Mononuclear cell (primary cell): Measurements from ENCODE around the gene FKBP14. TPM values are rescaled to one million over a fixed set of nuclear protein-coding genes. Genes with fewer than 3 reads are reported as not detected.

Experiments used
- H3K27me3 ChIP-seq: 2 replicates; pipeline ENCODE4 v1.6.0; 2011; ENCODE audit warnings: low read length, control low read depth; ENCODE audit not compliant: insufficient read depth
- H3K4me1 ChIP-seq: 2 replicates; pipeline ENCODE4 v1.5.1; 2011; ENCODE audit warnings: mild to moderate bottlenecking, low read length, control low read depth; ENCODE audit not compliant: insufficient read depth
- H3K4me3 ChIP-seq: 2 replicates; pipeline ENCODE4 v1.5.1; 2011; ENCODE audit warnings: mild to moderate bottlenecking, low read length, moderate library complexity
- H3K9me3 ChIP-seq: 2 replicates; pipeline ENCODE4 v1.5.1; 2011; ENCODE audit warnings: low read depth, mild to moderate bottlenecking, control low read depth, low read length
- total RNA-seq: library from RNA; depleted of rRNA; stranded (reverse); fragments of >200 nt; gene quantifications from one replicate; pipeline ENCODE4 v1.2.3, GENCODE V29; 2012

Gene FKBP14
- total RNA-seq, 1 donor: 5.5 TPM

GRCh38 chr7:30046127-30046770 is 19.7 kb upstream of the FKBP14 start:
- H3K4me3 ChIP-seq: no peak overlapping the region
- no peaks in the 10 kb centered on the region for H3K4me1 ChIP-seq
- H3K27me3 ChIP-seq: no peaks in the 10 kb centered on the region
- no peaks in the 10 kb centered on the region for H3K9me3 ChIP-seq

DNA sequence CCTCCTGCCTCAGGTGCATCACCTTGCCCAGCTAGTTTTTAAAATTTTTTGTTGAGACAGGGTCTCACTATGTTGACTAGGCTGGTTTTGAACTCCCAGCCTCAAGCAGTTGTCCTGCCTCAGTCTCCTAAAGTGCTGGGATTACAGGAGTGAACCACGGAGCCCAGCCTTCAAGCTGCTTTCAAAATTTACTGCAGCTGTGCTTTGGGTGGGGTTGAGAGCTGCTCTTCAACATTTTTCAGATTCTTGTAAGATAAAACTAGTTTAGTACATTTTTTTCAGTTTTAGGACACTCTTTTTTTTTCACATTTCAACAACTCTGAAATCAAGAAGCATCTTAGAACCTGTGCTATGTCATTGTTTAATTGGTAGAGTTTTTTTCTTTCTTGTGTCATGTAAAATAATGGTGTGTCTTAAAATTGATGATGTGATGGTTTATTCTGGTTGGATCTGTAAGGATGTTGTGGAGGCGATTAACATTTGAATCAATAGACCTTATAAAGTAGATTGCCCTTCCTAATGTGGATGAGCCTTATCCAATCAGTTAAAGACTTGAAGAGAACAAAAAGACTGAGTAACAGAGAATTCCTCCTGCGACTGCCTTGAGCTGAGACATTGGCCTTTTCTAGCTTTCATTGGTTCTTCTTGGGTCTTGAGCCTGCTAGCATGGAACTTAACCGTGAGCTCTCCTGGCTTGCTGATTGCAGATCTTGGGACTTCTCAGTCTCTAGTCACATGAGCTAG is 15.2 kb upstream of the FKBP14 start:
- H3K4me1 ChIP-seq: no peaks in the 10 kb centered on the region
- no peaks in the 10 kb centered on the region for H3K27me3 ChIP-seq
- no peaks in the 10 kb centered on the region for H3K9me3 ChIP-seq
- no peak overlapping the region for H3K4me3 ChIP-seq

GRCh38 chr7:30040938-30041337 is 14.4 kb upstream of the FKBP14 start:
- no peaks in the 10 kb centered on the region for H3K9me3 ChIP-seq
- H3K4me1 ChIP-seq: no peaks in the 10 kb centered on the region
- H3K4me3 ChIP-seq: no peak overlapping the region

DNA sequence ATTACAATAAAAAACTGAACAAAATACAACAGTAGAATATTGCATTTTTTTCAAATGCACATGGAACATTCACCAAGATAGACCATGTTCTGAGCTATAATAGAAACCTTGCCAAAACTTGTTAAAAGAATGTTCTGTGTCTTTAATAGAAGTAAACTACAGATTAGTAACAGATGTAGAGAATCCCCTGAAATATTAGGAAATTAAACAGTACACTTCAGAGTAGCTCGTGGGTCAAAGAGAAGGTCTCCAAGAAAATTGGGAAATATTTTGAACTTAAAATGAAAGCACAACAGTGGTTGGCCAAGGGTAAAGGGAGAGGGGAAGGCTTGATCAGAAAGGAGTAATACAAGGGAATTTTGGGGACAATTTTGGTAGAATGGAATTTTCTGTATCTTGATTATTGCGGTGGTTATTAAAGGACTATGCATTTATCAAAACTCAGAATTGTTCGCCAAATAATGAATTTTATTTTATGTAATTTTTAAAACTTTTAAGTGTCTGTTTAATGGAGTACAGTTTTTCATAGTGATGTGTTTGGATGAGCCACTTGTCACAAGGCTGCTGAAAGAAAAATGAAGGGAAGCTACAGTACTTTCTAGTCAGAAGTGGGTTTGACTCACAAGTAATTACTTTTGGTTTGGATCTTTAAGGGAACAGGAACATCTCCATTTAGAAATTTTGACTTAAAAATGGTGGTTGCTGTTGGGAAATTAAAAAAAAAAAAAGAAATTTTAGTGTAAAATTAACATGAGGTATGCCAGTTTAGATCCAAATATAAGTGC is 11.9 kb upstream of the FKBP14 start:
- Histone ChIP-seq H3K27me3 (no peaks in the 10 kb centered on the region), H3K9me3 (no peaks in the 10 kb centered on the region), H3K4me1 (no peaks in the 10 kb centered on the region), H3K4me3 (no peak overlapping the region)

More at GRCh38 chr7:30040938-30041337, 14.4 kb upstream of the FKBP14 start:
- no peaks in the 10 kb centered on the region for H3K27me3 ChIP-seq

GRCh38 chr7:30036220-30036619 is 9.7 kb upstream of the FKBP14 start:
- no peaks in the 10 kb centered on the region for H3K4me1 ChIP-seq
- no peaks in the 10 kb centered on the region for H3K9me3 ChIP-seq

DNA sequence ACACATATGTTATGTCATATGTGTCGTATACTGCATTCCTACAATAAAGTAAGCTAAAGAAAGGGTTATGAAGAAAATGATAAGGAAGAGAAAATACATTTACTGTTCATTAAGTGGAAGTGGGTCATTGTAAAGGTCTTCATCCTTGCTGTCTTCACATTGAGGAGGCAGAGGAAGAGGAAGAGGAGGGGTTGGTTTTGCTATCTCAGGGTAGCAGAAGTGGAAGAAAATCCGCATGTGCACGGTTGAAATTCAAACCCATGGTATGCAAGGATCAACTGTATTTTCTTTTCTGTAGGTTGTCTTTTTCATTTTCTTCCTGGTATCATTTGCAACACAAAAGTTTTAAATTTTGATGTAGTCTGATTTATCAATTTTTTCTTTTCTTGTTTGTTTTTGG is 8.0 kb upstream of the FKBP14 start:
- H3K4me1 ChIP-seq: peaks cover 5% of the 10 kb centered on the region
- H3K4me3 ChIP-seq: no peak overlapping the region
- no peaks in the 10 kb centered on the region for H3K27me3 ChIP-seq
- no peaks in the 10 kb centered on the region for H3K9me3 ChIP-seq

More at GRCh38 chr7:30036220-30036619, 9.7 kb upstream of the FKBP14 start:
- H3K27me3 ChIP-seq: no peaks in the 10 kb centered on the region
- H3K4me3 ChIP-seq: no peak overlapping the region

DNA sequence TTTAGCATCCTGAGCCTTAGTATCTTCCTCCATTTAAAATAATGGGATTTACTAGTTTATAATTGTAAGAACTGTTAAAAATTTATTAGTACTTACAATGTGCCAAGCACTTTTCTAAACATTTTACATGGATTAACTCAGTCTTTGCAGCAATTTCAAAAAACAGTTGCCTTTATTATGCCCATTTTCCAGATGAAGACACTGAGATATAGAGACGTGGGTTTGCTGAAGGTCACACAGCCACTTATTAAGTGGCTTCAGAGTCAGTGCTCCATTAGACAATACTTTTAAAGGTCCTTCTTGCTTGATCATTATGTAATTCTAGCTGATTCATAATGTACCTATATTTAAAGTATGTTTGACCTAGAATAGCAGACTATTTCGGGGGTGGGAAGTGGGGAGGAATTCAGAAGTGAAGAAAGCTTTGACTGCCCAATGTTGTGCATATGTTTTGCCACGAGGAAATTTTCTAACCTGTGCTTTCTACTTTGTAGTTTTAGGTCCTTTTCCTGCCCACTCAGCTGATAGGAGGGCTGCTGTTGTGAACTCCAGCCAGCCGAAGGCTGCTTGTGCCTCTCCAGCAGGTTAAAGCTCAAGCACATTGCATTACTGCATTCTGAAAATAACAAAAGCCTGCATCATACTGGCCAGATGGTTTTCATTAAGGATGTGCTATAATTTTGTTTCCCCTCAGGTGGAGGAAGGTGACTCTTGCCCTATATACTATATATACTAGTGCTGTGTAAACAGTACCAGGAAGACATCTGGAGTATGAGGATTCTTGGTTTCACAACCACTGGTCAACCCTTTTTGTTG is 6.0 kb upstream of the FKBP14 start:
- Histone ChIP-seq H3K27me3 (no peaks in the 10 kb centered on the region), H3K9me3 (no peaks in the 10 kb centered on the region), H3K4me1 (peaks cover 15% of the 10 kb centered on the region), H3K4me3 (no peak overlapping the region)

GRCh38 chr7:30029696-30030095 is 3.2 kb upstream of the FKBP14 start:
- Histone ChIP-seq H3K4me3 (no peak overlapping the region), H3K4me1 (peaks cover 29% of the 10 kb centered on the region), H3K27me3 (no peaks in the 10 kb centered on the region), H3K9me3 (no peaks in the 10 kb centered on the region)

GRCh38 chr7:30028749-30029635 is 2.5 kb upstream of the FKBP14 start:
- Histone ChIP-seq H3K4me3 (peak overlapping the region; percentile 73), H3K27me3 (no peaks in the 10 kb centered on the region), H3K9me3 (no peaks in the 10 kb centered on the region), H3K4me1 (peaks cover 29% of the 10 kb centered on the region)

- Histone ChIP-seq H3K4me3 (peak within 1 kb of the TSS; percentile 73), H3K4me1 (peaks cover 29% of the 10 kb centered on the region), H3K9me3 (no peaks in the 10 kb centered on the region), H3K27me3 (no peaks in the 10 kb centered on the region)
Measured at GRCh38 chr7:30028216-30028748, 1.8 kb upstream of the FKBP14 start, which contains the start of gene PLEKHA8. Gene PLEKHA8 (plus strand): TSS chr7:30028412. CDS start chr7:30028763, 351 bp downstream.

DNA sequence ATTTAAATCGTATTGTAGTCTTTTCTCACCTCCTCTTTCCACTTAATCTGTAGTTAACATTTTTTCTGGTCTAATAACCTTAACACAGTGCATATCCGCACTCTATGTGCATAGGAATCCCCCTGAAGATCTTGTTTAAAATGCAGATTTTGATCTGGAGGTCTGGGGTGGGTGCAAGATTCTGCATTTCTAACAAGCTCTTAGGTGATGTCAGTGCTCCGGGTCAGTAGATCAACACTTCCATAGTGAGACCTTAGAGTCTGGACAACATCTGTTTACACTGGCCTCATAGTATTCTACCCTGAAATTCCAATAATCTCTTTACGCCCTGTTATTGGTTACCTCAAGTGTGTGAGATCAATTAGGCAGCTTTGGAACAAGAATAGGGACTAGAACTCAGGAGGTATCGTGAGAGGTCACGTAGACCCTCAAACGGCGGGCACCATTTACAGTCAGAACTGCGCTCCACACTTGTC is 1.3 kb upstream of the FKBP14 start:
- Histone ChIP-seq H3K27me3 (no peaks in the 10 kb centered on the region), H3K9me3 (no peaks in the 10 kb centered on the region), H3K4me1 (peaks cover 29% of the 10 kb centered on the region), H3K4me3 (peak overlapping the region; percentile 73)

DNA sequence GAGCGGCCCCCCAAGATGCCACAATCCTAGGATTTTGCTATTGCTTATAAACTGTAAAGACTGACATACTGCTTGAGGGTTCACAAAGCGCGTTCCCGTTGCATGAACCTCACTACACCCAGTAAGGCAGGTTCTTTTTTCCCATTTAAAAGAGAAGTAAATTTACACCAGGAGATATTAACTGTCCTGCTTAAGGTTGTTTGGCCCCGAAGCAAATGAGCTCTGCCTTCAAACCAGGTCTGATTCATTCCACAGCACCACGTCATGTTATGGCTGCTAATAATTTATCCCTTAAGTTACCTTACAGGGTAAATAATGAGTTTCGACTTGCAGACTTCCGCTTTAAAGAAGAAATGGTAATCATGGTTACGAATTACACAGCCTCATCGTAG is 559 bp upstream of the FKBP14 start:
- Histone ChIP-seq H3K9me3 (no peaks in the 10 kb centered on the region), H3K27me3 (no peaks in the 10 kb centered on the region), H3K4me3 (peak overlapping the region; percentile 73), H3K4me1 (peaks cover 29% of the 10 kb centered on the region)

GRCh38 chr7:30023524-30023923 is 3.0 kb downstream of the FKBP14 start:
- Histone ChIP-seq H3K9me3 (no peaks in the 10 kb centered on the region), H3K4me3 (no peak overlapping the region)

More at GRCh38 chr7:30023524-30023923, 3.0 kb downstream of the FKBP14 start:
- no peaks in the 10 kb centered on the region for H3K27me3 ChIP-seq
- peaks cover 18% of the 10 kb centered on the region for H3K4me1 ChIP-seq
